HG03378 (cell line): Measurements from ENCODE around the gene ELP6.
A peak's percentile ranks its signal among the peaks of the same experiment; 100 is the strongest.
"Not testable (repeated sequence)": the region's sequence is repeated elsewhere in the genome, so short reads cannot be mapped to it uniquely, and the experiment has no call there.

Experiments
- ATAC-seq: cut with Tn5 transposase; IDR thresholded peaks from one replicate; pipeline ENCODE4 v1.9.1; 2021; ENCODE audit warnings: mild to moderate bottlenecking, moderate library complexity; ENCODE audit not compliant: unreplicated experiment

Gene ELP6

DNA sequence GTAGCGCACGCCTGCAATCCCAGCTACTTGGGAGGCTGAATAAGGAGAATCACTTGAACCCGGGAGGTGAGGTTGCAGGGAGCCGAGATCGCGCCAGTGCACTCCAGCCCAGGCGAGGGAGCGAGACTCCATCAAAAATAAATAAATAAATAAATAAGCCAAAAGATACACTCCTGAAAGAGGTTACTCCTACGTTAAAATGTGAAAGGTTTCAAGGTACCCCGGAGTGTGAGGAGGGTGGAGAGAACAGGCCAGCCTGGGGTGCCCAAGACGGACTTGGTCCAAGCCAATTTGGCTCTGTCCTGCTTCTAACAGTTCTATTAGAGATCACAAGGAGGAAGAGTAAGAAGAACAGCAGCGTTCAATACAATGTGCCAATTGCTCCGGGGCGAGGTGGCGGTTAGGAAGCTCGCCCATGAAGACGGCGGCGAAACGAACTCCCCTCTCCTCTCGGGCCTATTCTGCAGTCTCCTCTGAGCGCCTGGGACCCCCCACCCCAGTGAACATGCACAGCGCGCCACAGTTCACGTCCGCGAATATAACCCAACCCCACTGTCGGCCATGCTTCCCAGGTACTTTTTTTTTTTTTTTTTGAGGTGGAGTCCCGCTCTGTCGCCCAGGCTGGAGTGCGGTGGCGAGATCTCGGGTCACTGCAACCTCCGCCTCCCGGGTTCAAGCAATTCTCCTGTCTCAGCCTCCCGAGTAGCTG lies 942 bp downstream of the ELP6 start:
- ATAC-seq, result no peak

DNA sequence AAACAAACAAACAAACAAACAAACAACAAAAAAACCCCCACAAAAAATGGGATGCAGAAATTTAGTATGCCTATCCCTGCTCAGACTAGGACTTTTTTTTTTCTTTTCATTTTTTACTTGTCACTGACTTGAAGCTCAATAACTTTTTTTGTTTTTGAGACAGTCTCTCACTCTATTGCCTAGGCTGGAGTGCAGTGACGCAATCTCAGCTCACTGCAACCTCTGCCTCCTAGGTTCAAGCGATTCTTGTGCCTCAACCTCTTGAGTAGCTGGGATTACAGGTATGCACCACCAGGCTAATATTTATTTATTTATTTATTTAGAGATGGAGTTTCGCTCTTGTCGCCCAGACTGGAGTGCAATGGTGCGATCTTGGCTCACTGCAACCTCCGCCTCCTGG lies 8.2 kb downstream of the ELP6 start:
- not testable (repeated sequence) for ATAC-seq

DNA sequence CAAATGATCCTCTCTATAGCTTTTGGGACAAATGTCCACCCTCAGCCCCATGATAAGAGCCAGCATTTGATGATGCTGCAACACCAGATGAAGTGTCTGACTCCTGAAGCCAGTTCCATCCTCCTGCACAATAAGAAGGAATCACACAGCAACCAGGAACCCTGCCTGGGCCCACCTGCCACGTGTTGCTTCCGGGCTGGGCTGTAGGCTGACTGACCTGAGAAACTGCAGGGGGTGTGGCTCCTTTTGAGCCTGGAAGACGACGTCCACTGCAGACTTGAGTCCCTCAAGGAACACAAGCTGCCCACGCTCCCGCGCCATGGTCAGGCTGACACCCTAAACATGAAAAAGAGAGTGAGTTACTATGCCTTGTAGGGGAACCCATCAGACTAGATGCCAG lies 9.4 kb downstream of the ELP6 start:
- ATAC-seq, result no peak

DNA sequence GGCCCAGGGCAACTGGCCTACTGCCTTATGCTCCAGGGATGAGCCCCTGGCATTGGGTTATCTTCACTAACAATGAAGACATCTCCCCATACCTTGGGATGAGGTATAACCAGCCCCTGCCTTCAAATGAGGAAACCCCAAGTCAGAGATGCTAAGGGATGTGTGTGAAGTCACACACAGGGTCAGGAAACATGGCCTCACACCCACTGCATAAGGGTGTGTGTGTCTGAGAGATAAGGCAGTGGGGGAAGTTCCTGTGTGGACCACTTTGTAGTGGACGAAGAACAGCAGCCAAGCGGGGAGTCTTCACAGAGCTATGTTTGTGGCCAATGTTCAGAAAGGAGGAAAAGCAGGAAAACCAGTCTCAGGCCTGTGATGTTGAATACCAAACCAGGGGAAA lies 10.5 kb downstream of the ELP6 start:
- no peak for ATAC-seq

DNA sequence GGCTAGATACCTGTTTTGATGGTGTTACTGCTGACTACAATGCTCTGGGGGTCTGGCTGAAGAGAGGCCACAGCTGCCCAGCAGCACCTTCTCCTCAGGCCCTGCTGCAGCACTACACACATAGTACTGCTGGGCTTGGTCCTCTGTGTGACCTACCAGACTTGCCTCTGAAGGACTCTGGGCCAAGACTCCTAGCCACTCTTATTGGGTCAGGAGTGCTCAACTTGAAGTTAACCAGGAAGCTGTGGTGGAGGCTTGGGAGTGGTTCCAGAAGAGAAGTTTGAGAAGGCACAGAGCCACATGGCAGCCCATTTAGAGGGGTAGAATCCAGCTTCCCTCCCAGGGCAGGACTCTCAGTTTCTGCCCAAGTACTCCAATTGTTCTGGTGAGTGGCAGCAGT lies 16.6 kb downstream of the ELP6 start:
- ATAC-seq, result no peak

DNA sequence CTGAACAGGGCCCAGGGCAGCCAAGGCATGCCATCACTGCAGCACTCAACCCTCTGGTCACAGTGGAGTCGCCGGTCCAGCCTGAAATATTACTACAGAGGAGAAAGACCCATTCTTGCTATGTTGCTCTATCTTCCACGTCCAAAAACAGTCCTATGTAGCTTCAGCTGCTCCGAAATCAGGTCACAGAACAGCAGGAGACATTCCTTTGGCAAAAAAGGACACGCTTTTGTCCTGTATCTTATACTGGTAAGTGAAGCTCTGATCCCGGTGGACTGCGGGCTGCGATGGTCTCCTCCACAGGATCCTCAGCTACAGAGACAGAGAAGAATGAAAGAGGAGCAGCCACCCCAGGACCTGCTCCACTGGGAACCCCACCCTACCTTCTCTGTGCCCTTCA lies 17.6 kb downstream of the ELP6 start:
- no peak for ATAC-seq

DNA sequence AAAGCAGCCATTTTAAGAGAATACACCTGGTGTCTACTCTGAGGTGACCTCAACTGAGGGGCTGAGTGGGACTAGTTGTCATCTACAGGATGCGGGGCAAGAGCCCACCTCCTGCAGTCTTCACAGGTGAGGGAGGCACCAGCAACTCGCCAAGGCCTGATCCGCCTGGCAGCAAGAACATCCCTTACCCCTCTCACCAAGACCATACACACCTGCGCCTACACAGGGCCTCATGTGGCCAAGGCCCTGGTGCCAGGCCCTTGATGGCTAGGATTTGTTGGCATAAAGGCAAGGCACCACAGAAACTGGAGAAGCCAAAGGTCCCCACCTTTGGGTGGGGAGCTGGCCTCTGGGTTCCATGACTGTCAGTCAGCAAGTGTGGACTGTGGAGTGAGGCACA lies 18.4 kb downstream of the ELP6 start:
- ATAC-seq, result no peak

DNA sequence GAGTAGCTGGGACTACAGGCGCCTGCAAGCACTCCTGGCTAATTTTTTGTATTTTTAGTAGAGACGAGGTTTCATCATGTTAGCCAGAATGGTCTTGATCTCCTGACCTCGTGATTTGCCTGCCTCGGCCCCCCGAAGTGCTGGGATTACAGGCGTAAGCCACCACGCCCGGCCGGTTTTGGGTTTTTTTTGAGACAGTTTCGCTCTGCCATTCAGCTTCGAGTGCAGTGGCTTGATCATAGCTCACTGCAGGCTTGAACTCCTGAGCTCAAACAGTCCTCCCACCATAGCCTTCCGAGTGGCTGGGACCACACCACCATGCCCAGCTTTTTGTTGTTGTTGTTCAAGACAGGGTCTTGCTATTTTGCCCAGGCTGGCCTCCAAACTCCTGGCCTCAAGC lies 21.7 kb downstream of the ELP6 start:
- ATAC-seq, result no peak

DNA sequence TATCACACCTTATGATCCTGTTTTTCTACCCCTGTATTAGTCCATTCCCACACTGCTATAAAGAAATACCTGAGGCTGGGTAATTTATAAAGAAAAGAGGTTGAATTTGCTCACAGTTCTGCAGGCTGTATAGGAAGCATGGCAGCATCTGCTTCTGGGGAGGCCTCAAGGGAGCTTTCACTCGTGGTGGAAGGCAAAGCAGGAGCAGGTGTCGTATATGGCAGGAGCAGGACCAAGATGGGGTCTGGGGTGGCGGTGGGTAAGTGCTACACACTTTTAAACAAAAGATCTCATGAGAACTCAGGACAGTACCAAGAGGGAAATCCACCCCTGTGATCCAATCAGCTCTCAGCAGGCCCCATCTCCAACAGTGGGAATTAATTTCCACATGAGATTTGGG lies 22.3 kb downstream of the ELP6 start:
- ATAC-seq, result no peak

DNA sequence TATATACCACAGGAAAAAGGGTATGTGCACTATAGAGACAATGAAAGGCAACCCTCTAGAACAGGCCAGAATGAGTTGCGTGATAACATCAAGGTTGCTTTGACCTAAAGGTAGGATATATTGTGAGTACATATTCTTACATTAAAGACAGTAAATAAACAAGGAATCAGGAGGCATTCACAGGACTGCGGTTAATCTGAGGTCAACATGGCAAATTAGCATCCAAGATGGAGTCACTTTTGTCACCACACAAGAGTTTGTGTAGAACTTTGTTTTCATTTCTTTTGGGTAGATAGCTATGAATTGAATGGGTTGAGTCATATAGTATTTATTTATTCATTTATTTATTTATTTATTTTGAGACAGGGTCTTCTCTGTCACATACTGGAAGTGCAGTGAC lies 26.2 kb downstream of the ELP6 start:
- ATAC-seq, result no peak

DNA sequence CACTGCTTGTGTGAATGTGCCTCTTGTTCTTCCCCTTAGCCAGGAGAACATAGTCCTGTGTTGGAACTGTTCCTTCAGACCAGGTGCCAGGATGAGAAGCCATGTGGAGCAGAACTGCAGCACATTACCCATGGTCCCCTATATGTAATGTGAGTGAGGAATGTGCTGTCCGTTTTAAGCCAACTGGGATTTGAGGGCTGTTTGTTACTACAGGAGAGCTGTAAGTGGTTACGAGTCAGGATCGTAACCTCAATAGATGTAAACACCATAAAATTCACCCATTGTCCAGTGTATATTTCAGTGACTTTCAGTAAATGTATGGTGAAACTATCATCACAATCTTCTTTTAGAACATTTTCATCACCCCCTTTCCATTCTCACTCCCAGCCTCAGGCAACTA lies 27.7 kb downstream of the ELP6 start:
- ATAC-seq, result no peak

DNA sequence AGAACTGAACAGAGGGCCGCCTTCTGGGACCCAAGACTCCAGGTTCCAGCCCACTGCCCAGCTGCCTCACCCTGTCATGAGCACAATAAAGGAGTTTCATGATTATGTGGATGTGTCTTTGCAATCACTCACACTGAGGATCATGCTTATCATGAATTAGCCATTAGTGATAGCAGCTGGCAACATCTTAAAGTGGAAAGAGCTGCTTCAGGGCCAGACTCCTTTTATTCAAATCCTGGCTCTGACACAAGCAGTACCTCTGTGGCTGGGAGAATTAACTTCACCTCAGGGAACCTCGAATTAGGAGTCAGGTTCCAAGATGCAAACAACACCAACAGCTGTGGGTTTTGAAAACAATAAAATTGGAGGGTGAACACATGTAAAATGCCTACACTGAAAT lies 31.1 kb downstream of the ELP6 start:
- ATAC-seq, result no peak

DNA sequence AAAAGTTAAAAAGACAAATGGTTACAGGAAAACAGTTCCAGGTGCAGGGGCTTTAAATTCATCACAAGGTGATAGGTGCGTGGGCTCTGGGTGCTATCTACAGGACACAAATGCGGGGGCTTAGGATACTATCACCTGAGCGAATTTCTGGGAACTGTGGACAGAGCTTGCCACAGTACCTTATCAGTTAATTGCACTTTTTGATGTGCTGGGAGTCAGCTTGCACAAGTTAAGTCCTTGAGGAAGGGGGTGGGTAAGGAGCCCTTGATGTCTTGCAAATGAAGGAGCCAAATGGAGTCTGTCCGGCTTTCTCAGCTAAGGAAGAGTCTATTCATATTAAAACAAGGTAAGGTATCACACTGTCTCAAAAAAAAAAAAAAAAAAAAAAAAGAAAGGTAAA lies 31.7 kb downstream of the ELP6 start:
- not testable (repeated sequence) for ATAC-seq

DNA sequence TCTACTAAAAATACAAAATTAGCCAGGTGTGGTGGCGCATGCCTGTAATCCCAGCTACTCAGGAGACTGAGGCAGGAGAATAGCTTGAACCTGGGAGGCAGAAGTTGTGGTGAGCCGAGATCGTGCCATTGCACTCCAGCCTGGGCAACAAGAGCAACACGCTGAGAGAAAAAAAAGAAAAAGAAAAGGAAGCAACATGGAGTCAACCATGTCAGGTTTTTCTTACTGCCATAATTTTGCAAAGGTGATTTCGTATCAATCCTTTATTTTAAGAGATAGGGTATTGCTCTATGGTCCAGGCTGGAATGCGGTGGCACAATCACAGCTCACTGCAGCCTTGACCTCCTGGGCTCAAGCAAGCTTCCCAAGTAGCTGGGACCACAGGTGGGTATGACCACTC lies 33.2 kb downstream of the ELP6 start:
- not testable (repeated sequence) for ATAC-seq

DNA sequence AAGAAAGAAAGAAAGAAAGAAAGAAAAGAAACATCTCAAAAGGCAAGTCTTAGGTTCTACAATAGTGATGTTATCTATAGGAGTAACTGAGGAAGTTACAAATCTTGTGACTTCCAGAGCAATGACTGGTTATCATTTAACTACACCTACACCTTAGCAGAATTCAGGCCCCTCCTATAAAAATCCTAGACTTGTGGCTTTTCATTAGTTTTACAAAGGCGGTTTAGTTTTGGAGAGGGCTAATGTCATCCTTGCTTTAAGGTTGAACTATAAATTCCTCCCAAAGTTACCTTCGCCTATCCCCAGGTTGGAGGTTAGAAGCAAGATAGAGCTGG lies 33.7 kb downstream of the ELP6 start:
- no peak for ATAC-seq

DNA sequence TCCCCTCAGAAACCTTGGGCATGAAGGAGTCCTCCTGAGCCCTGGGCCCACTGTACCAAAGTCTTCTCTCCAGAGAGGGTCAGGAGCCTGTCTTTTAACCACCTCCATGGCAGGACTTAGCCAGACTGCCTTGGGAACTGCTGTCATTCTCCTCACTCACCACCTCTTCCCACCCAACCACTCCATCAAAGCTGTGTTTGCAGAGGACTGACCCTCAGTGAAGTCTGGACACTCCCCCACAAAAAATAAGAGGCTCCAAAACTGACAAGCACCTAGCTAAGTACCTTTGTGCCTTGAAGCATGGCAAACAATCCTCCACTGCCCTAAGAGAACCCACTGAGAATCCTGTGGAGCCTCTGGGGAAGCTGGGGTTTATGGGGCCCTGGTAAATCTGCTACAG lies 35.5 kb downstream of the ELP6 start:
- no peak for ATAC-seq

DNA sequence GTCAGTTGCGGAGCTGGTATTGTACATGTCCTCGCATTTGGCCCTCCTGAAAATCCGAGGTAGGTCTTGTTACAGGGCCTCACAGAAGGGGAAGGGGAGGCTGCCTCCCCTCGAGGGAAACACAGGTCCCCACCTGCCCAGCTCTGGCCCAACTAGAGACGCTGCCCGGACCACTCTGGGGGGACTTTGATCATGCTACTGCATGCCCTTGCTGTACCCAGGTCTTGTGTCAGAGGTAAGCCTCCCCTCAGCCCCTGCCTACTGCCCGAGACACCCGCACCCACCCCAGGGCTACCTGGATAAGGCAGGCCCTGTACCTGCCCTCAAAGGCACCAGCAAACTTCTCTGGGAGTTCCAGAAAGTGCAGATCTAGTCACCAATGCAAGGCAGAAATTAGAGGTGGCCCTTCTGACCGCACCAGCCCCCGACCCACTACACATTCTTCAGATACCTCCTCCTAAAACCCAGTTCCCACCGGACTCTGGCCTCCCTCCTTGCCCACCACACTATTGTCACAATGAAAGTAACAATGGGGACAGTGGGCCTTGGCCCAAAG lies 36.8 kb downstream of the ELP6 start:
- no peak for ATAC-seq

DNA sequence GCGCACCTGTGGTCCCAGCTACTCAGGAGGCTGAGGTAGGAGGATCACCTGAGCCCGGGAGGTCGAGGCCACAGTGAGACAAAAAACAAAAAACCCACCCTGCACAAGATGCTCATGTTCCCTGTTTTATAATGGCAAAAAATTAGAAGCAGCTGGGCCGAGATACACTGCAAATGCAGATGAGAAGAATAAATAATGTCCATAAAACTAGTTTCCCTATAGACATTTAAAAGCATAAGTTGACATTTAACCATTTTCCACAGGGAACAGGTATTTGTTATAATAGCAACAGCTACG lies 37.2 kb downstream of the ELP6 start:
- ATAC-seq, result no peak

DNA sequence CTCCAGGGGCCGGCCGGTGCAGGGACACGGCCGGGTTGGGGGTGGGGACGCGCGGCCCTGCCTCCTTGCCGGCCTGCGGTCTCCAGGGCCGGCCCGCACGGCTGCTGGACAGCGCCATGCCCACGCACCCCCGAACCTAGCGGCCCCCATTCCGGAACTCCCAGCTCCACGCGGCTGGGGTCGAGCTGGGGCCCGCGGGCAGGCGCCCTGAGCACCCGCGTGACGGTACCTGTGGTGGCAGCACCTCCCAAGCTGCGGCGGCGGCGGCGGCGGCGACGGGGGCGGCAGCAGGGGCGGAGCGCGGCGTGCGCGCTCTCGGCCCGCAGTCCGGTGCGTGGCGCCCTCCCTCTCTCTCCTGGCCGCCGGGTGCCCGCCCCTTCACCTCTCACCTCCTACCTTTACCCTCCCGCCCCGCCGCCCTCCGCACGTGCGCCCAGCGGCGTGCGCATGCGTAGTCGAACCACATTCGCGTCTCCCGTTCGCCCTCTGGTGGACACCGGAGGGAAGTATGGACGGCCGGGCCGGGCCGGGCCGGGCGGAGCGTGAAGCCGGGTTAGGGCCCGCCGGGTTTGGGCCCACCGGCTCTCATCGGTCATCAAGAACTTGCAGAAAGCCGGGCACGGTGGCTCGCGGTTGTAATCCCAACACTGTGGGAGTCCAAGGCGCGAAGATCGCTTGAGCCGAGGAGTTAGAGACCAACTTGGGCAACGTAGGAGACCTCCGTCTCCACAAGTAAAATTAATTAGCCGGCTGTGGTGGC lies 37.8 kb downstream of the ELP6 start, which contains the start of gene SCAP:
Gene SCAP, minus strand, starts transcription at position 372 of the 760 bp plus-strand sequence. CDS start 32,948 bp downstream, outside the sequence.
- peak; percentile 78 for ATAC-seq

DNA sequence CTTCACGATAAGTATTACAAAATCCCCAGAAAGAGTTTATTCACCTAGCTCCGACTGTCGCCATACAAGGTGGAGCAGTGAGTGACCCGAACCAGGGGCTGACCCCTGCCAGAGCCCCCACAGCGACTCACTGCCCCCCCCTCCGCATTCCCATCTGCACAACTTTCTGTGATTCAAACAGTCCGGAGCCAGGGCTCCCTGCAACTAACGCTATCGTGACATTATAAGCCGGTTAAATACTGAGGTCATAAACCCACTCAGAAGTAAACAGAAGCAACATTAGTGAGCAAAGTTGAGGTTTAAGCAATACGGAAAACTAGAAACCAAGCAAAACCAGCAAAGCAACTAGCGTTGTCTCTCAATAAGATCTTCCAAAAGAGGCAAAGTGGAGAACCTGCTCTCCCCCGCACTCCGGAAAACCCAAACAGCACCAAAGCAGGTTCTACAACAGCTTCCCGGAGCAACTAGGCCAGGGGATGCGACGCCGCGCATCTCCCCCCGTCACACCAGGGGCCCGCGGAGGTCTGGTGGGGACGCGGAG lies 38.4 kb downstream of the ELP6 start:
- ATAC-seq, result peak; percentile 24

DNA sequence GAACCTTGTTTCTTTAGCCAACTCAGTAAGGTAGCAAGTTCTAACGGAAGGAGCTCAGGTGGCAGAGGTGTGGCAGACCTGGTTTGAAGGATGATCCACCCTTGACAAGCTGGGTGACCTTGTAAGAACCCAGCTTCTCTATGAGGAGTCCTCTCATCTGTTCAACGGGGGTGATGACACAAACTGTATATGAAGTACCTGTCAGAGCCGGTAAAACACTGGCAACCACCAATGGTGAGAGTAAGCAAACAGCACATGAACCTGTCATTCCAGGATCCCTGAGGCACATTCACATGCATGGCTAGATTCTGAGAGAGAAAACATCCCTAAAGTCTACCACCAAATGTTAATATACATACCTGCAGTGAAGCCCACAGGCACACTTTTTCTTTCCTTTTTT lies 40.1 kb downstream of the ELP6 start:
- no peak for ATAC-seq

DNA sequence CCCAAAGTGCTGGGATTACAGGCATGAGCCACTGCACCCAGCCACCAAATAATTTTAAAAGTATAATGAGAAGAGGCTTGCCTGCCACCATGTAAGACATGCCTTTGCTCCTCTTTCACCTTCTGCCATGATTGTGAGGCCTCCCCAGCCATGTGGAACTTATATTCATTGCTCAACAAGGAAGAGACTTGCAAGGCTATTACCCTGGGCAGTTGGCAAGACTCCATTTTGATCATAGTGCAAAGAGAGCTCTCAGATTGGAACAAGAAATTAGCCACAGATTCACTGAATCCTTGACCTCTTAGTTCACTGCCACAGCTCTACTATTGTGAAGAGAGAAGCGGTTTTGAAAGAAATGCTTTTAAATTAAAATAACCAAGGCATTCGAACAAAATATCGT lies 43.9 kb downstream of the ELP6 start:
- no peak for ATAC-seq
